GM18867 (cell line): ENCODE measurements around the gene SCFD2.

Source experiments
- ATAC-seq: cut with Tn5 transposase; IDR thresholded peaks from one replicate; pipeline ENCODE4 v1.9.1; 2021; ENCODE audit warnings: mild to moderate bottlenecking, moderate library complexity; ENCODE audit not compliant: unreplicated experiment

SCFD2 gene

DNA sequence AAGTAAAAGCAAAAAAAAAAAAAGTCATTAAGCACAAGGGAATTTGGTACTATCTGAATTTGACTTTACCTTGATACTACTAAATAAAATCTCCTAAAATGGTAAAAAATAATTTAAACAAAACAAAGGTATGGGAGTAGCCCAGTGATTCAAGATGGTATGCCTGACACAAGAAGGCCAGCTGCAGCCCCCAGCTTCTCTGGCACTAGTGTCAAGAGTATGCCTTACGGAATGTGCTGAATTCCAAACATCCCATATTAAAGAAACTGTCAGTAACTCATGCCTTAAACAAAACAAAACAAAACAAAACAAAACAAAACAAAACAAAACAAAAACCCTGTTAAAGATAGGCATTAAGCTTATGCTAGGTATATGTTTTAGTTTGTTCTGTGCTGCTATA lies 422.9 kb downstream of the SCFD2 start:
- no peak for ATAC-seq

DNA sequence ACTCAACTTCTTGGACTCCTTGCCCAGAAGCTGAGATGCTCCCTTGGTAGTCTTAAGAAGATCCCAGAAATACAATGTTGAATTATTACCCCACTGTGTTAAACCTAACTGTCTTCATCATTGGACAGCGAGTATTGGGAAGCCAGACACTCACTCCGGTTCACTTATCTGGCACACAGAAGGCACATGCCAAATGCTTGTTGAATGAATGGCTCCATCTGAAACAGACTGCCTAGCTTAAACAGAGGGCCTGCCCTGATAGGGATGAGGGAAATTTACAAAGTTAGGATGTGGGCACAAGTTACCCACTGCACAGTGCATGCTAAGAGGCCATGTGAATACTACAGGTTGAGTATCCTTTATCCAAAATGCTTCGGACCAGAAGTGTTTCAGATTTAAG lies 424.4 kb downstream of the SCFD2 start:
- no peak for ATAC-seq

DNA sequence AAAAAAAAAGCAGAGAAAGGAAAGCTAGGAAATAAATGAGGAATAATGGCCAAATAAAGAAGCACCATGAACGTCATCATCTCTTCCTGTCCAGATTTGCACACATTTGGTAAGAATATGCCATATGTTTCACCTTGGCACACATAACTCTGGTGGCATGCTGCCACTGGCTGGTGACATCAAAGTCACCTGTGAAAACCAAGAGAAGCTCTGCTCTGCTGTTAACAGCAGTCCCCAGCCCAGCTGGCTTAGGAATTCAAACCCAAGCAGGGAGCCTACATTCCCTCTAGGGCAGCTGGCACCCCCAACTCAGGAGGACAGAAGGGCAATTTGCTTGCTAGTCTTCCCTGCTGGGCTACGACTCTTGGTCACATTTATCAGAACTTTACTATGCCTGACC lies 426.1 kb downstream of the SCFD2 start:
- no peak for ATAC-seq

DNA sequence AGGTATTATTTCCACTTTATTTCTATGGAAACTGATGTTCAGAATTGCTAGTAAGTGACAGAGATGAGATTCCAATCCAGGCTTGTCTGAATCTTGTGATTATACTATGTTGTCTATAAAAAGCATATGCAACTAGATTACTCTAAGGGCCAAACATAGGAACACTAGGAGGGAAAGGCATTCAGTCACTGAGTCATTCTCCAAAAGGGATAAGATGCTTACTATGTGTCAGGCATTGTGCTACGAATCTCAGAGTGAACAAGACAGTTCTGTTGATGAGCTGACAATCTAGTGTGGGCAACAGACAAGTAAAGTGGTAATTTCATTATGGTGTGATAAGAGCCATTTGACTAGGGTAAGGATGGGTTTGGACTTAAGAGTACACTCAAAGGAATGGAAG lies 426.5 kb downstream of the SCFD2 start:
- no peak for ATAC-seq

DNA sequence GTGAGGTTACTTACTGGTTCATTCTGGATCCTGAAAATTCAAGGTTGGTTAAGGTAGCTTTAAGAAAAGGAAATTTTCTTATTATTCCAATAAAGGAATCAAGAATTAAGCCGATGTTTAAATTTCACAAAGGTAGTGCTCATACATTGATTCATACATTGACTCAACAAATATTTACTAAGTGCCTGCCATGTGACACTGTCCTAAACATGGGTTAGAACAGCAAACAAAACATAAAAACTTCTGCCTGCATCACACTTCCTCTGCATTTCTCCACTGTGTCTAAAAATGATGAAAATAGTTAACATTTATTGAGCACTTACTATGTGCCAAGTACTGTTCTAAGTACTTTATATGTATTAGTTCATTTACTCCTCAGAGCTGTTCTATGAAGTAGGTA lies 428.0 kb downstream of the SCFD2 start:
- no peak for ATAC-seq

DNA sequence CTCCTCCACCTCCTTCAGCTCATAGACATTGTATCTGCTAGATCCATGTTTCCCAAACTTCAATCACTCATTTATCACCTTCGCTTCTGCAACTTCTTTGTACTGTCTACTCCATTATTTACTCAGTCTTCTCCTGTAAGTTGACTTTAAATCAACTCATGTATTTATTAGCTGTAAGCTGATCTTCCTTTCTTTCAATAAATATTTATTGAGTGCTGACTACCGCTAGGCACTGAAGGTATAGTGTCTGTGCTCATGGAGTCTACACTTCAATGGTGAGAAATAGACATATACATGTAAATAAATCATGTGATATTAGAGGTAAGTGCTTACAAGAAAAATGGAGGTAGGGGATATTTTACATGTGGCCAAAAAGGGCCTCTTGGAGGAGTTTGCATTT lies 429.1 kb downstream of the SCFD2 start:
- no peak for ATAC-seq

DNA sequence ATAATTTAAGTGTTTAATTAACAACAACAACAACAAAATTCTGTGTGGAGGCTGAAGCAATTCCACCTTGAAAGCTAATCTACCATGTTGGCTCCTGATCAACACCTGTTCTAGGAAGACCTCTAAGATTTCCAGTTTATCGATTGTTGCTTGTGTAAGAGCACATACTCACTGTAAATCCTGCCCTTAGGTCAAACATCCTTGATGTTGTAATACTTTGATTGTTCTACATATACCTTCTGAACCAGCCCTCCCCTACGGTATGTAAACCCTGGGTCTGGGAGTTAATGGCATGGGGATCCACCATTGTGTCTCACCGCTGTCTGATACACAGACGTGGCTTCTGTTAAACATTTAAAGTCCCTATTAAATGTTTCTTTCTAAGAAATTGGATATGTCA lies 430.5 kb downstream of the SCFD2 start:
- ATAC-seq: no peak

DNA sequence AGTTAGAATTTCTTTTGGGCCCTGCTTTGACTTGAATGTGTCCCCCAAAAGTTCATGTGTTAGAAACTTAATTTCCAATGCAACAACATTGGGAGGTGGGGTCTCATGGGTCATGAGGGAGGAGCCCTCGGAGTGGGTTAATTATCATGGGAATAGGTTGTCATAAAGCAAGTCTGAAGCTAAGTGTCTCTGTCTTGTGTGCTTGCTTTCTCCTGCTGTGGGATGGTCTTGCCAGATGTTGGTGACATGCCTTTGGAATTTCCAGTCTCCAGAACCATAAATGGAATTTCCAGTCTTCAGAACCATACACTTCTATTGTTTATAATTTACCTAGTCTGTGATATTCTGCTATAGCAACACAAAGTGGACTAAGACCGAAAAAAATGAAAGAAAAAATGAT lies 432.1 kb downstream of the SCFD2 start:
- ATAC-seq: no peak

DNA sequence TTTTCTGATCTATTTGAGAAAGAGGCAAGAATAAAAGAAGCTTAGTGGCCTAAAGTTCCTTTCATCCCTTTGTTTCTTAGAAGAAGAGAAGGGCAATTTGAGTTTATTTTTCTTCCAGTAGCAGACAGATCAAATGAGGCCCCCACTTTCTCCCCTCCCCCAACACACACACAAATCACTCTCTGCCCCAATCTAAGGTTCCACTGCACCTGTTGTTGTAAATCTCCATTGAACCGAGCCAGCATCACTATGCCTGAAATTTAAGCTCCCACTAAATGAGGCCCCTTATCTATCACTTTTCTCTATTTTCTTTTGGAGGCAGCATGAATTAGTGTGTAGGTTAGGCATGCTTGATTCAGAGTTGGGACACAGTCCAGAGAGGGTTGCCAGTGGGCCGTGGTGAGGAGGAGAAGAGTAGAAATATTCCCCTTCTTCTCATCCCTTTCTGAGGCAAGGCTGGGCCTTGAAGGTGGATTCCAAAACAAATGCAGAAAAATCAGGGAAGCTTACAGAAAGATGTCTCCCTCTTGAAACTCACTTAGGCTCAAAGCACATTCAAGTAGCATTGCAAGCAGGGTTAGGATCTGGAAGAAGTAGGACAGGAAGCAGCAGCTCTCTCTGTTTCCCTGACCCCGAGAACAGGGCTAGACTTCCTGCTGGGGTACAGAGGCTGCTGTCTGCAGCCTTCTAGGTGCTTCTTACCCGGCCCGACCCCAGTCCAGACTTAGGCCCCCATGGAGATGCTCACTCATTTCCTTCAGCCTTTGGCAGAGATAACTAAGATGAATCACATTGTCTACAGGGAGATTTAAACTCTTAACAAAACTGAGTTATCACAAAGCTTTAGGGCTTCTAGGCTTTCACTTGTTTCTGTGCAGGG lies 433.0 kb downstream of the SCFD2 start:
- no peak for ATAC-seq

DNA sequence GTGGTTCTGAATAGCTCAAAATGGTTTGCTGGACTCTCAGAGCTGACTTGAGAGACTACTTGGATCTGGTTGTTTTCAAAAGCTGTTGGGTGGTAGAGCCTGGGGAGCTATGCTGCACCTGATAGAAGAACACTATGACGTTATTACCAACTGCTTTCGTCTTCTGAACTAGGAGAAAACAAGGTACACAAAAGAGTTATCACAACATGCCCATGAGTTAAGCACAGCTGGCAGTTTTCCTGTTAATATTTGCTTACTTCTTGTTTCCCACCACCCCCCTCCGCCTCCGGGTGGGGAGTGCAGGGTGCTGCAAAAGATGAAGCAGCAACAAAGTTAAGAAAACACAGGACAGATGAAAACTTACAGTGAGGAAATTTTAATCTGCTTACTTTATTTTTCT lies 434.6 kb downstream of the SCFD2 start:
- no peak for ATAC-seq

DNA sequence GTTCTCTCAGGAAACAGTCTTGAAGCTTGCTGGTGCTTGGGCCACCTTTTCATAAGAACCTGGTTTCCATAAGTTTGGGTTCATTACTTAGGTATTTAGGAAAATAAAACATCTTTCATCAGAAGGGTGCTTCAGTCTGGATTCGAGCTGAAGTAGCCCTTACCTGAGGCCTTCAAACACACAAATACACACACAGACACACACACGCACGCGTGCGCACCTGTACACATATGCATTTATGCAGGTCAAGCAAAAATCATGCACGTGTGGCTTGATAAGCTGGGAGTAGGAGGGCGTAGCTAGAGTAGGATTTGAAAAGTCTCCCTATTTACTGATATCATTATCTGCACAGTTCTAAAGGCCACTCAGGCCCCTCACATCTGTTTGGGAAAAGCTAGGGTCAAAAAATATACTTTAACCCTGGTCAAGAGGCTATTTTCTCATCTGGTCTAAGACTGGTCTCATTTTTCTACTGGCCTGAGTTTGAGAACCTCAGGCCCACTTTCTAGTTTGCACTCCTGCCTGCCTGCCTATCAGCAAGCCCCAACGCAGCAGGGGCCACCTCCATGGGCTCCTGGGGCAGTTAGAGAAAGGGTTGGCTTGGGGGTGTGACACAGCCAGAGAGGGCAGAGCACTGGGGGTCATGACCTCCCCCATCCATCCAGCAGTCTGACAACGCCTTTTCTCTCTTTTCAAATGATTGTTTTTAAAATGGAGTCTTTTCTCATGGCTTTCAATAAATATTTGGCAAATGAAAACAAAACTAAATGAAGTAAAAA lies 439.5 kb downstream of the SCFD2 start:
- no peak for ATAC-seq

DNA sequence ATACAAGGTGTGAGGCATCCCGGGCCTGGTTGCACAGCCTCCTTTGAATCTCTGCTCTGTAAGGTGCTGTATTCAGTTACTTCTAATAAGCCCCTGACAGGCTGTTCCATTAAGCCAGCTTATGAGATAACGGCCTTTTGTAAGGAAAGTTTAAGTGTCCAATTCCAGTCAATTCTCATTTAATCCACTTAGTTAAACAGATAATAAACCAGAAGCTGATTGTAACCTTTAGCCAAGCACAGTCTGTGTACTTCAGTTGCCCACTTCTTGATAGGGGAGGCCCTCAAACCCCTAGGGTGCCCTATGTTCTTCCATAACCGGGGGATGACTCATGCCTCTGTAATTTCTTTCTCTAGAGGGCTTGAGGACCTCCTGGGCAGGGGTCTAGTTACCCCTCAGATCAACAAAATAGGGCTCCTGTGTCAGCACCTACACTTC lies 440.3 kb downstream of the SCFD2 start:
- no peak for ATAC-seq

DNA sequence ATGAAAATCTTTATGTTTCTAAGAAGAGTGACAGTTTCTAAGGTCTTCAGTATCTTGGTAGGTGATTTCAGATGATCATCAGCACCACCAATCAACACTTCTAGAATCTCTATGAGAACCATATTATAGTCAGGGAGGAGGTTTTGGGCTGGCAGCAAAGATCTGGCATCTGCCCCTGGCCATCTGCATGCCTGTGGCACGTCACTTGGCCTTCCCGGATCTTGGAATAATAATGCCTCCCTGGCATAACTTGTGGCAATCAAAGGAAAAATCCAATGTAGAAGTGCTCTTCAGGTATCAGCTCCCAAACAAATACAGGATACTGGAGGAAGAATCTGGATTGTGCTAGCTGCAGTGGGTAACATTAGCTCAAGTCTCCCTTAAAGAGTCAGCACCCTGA lies 446.4 kb downstream of the SCFD2 start:
- ATAC-seq: no peak

DNA sequence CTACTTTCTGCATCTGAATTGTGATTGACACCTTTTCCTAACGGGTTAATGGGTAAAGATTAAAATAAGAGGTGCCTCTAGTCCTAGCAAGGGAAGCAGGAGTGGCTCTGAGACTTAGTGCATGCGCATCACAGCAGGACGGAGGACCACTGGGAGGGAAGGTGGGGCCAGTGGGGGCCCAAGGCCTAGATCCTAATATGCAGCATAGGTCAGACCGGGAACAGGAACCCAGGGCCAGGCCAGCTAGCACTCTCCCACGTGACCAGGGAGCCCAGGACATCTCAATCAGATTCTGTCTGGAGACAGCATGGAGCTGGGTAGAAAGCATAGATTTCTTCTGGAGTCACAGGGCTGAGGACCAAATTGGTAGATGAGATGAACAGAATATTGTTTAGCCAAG lies 448.0 kb downstream of the SCFD2 start:
- ATAC-seq: no peak

DNA sequence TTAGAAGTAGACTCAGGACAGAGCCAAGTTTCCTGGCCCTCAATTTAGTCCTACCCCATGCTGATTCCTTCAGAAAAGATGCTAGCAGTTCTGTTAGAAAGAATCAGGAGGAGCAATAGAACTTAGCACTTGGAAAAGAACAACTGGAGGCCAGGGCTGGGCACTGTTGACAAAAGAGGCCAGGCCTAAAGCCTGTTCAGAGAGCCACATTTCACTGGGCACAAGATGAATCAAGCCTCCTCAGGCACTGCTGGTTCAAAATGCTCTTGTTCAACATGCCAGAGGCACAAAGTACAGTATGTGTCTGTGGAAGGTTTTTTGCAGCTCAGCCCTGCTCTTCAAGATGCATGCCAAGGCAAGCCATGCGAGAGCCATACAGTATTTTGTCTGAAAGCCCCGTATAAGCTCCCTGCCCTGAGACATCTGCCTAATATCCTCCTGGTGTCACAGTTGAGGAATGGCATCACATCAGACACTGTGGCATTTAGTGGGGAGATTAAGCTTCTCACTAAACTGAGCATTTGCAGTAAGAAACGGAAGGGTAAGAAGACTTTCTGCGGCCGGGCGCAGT lies 450.0 kb downstream of the SCFD2 start:
- no peak for ATAC-seq

DNA sequence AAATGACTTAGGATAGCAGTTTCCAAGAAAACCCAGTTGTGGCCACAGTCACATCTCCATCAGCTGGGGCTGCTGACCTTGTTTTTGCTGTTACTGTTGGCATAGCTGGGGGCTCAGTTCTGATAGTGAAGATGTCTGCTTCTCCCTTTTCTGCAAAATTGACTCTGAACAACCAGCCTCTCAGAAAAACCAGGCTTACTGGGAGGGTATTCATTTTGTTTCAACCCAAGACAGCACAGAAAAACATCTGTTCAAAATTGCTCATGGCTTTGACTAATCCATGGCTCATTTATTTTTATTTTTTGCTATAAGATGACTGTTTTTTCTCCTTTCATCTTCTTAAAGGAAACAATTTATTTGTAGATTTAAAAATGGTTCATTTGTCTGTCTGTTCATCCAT lies 450.7 kb downstream of the SCFD2 start:
- ATAC-seq: no peak

DNA sequence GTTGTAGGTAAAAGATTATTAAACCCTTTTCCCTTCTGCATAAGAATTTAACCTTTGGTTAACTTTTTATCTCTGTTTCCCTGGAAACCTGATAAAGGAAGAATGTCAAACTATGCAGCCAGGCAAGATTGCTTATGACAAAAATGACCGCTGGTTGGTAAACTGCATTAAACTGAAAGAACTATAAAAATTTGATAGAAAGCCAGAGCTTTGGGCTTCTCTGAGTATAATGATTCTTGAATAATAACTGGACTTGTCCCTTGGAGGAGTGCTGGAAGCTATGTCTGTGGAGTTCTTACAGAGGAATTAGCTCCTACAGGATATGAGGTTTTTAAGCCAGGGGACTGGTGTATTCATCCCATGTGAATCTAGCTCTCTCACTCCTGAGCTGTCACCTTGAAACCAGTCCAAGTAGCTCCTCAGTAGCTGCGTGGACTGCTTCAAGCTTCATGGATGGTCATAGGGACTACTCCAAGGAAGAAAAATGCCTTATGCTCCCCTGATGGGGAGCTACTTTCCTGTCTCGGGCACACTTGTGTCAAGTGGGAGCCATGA lies 451.7 kb downstream of the SCFD2 start:
- ATAC-seq: no peak

DNA sequence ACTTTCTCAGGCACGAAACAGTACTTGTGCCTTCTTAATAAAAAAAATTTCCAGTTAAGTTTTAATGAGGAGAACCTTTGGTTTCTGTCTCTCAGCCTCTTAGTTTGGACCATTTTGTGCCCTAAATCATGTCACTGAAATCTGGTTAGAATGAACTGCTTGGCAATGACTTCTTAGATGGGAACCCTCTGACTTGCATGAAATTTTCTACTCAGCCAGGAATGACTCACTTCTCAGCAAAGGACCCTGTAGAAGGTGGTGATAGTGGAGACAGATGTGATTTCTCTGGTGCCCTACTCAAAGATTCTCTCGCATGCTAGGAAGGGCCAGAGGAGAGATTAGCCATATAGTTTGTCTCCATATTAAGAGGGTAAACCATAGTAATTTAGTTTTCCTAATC lies 453.3 kb downstream of the SCFD2 start:
- no peak for ATAC-seq

DNA sequence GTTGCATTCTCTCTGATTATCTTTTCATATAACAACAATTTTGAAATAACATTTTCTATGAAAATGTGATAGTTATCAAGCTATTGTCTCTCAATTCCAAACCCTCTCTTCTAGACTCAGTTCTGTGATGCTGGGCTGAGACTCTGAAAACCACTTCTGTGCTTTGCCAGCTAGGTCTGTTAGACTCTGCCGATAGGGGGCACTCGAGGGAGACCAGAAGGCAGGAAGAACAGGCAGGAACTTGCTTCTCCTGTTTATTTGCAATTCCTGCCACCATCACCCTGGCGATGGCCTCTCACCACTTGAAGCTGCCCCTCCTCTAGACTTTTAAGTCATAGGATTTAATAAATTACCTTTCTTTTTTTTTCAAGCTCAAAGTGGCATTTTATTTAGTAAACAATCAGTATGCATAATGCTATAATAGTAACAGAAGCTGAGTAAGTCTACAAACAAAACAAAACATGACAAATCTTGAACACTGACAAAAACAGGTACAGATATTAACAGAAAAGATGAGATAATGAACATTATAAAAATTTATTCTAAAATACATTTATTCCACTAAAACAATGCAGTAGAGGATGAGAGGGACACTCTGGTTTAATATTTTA lies 454.1 kb downstream of the SCFD2 start:
- peak; percentile 93 for ATAC-seq

DNA sequence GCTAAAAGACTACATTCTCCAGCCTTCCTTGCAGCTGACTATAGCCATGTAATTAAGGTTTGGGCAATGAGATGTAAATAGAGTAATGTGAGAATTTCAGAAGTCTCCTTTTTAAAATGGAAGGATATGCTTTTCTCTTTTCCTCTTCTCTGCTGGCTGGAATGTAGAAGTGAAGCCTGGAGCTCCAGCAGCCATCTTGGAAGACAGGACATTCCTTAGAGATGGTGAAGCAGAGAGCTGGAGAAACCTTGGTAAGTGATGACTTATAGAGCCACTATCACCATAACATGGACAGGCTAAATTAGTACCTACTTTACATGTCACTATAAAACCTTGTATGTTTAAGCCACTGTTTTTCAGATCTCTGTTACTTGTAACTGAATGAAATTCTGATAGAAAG lies 455.7 kb downstream of the SCFD2 start:
- no peak for ATAC-seq

DNA sequence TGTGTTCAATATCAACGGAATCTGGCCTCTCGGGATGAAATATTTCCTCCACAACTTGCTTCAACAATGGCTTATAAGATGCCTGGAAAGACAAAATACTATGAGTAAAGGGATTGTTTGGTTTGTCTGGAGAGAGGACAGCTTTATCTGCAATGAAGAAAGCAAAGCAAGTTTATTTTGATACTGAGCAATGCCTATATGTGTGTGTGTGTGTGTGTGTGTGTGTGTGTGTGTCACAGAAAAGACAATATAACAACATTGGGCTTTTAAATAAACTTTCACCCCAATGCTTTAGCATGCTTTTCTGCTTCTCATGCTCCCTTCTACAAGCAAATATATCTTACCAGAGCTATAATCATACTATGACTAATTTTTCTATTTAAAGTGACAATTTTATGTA lies 458.4 kb downstream of the SCFD2 start:
- no peak for ATAC-seq
